ENCODE results near the gene VDAC1. TPM values are rescaled to one million over a fixed set of nuclear protein-coding genes. Genes with fewer than 3 reads are reported as not detected.

VDAC1 gene
- total RNA-seq, 1 donor from 2014 or later: 112 TPM

DNA sequence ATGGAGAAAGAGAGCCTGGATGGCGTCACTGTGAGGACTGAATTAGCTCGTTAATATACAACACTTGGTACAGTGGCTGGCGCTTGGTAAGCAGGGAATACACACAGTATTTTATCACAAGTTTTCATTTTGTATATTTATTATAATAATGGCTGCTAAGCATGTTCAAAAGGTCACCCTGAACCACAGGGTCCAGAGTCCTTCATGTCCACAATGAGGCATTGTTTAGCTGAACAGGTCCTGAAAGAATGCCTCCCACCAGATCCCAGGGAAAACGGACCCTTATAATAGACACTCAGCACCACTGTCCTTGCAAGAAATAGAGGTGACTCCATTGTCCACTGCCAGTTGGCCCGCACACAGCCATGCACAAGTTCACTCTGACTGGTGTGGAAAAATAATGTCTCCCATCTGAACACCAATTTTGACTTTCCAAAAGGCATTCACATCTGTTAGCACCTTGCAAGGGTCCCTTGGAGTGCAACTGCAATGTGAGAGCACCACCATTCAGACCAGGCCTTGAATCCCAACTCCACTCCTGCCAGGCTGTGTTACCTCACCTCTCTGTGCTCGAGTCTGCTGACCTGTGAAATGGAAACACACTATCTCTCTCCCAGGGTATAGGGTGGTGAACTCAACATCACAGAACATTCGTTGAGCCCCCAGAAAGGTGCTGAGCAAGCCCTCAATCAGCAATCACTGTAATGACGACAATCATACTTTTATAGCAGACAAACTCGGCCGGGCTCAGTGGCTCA, 3.9 kb downstream of the VDAC1 start:
- intact Hi-C loops (cut with DNase I): no loop called here
- no peak overlapping the region for H3K4me3 ChIP-seq
- ATAC-seq (no peak), DNase-seq (no peak)
- TF ChIP-seq, protein P1, sequence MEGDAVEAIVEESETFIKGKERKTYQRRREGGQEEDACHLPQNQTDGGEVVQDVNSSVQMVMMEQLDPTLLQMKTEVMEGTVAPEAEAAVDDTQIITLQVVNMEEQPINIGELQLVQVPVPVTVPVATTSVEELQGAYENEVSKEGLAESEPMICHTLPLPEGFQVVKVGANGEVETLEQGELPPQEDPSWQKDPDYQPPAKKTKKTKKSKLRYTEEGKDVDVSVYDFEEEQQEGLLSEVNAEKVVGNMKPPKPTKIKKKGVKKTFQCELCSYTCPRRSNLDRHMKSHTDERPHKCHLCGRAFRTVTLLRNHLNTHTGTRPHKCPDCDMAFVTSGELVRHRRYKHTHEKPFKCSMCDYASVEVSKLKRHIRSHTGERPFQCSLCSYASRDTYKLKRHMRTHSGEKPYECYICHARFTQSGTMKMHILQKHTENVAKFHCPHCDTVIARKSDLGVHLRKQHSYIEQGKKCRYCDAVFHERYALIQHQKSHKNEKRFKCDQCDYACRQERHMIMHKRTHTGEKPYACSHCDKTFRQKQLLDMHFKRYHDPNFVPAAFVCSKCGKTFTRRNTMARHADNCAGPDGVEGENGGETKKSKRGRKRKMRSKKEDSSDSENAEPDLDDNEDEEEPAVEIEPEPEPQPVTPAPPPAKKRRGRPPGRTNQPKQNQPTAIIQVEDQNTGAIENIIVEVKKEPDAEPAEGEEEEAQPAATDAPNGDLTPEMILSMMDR (IDR thresholded peaks at IDR 0.05): no peak
- no peak overlapping the region for H3K27ac ChIP-seq
- H3K9me3 ChIP-seq: no peaks in the 10 kb centered on the region
- peaks cover 40% of the 10 kb centered on the region for H3K4me1 ChIP-seq
- no peaks in the 10 kb centered on the region for H3K36me3 ChIP-seq
- H3K27me3 ChIP-seq: no peaks in the 10 kb centered on the region

DNA sequence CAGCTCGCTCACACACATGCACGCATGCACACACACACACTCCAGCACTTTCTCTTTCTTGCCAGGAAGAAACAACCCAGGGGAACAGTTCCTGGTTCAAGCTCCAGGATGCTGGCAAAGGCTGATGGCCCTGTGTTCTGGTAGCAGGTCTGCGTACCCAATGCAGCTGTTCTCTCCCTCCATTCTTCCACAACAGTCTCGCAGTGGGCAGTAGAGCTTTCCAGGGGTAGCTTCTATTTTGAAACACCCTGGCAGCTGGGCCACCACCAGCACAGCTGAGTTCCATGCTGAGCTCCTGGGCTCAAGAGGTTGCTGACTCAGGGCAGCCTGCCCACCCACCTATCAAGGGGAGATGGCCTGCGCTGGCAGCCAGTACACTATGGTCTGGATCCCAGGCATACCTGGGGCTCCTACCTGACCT, 4.7 kb downstream of the VDAC1 start:
- H3K27me3 ChIP-seq: no peaks in the 10 kb centered on the region
- intact Hi-C loops (cut with DNase I): no loop called here
- DNase-seq (no peak), ATAC-seq (no peak)
- TF ChIP-seq, protein P1 (IDR thresholded peaks at IDR 0.05): no peak
- no peaks in the 10 kb centered on the region for H3K9me3 ChIP-seq
- no peak overlapping the region for H3K27ac ChIP-seq
- H3K4me1 ChIP-seq: peaks cover 40% of the 10 kb centered on the region
- H3K36me3 ChIP-seq: no peaks in the 10 kb centered on the region
- no peak overlapping the region for H3K4me3 ChIP-seq

DNA sequence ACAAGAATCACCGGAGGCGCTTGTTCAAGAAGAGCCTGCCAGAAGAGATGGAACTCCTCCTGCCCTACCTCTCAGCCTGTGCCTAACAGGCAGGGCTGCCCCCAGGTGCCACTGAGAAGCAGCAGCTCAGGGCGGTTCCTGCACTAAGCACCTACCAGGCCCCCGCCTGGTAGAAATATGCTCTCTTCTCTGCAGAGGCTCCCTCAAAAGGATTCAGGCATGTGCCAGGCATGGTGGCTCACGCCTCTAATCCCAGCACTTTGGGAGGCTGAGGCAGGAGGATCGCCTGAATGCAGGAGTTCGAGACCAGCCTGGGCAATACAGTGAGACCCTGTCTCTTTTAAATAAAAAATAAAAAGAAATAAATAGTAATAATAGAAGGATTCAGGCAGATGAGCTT, 6.0 kb downstream of the VDAC1 start:
- Histone ChIP-seq H3K9me3 (no peaks in the 10 kb centered on the region), H3K36me3 (no peaks in the 10 kb centered on the region), H3K4me1 (peaks cover 52% of the 10 kb centered on the region), H3K27ac (no peak overlapping the region), H3K27me3 (no peaks in the 10 kb centered on the region), H3K4me3 (no peak overlapping the region)
- TF ChIP-seq, protein P1 (IDR thresholded peaks at IDR 0.05): no peak
- DNase-seq (no peak), ATAC-seq (no peak)
- intact Hi-C loops (cut with DNase I): no loop called here

DNA sequence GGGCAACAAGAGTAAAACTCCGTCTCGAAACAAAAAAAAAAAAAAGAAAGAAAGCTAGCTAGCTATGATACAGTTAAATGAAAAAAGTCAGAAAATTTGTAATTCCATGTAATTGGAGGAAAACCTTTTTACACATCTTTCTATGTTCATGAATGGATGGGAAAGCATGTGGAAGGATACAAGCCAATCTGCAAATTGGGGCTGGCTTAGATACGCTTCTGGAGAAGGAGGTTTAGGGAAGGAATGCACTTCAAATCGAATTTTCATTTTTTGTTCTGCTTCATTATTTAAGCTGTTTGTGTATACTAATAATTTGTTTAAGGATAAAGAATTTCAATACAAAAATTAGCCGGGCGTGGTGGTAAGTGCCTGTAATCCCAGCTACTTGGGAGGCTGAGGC, 6.7 kb downstream of the VDAC1 start:
- H3K27me3 ChIP-seq: no peaks in the 10 kb centered on the region
- H3K36me3 ChIP-seq: no peaks in the 10 kb centered on the region
- no peaks in the 10 kb centered on the region for H3K9me3 ChIP-seq
- ATAC-seq: no peak
- no peak overlapping the region for H3K4me3 ChIP-seq
- H3K27ac ChIP-seq: no peak overlapping the region
- intact Hi-C loops (cut with DNase I): no loop called here
- no peak for DNase-seq
- peaks cover 54% of the 10 kb centered on the region for H3K4me1 ChIP-seq
- TF ChIP-seq, protein P1 (IDR thresholded peaks at IDR 0.05): no peak

DNA sequence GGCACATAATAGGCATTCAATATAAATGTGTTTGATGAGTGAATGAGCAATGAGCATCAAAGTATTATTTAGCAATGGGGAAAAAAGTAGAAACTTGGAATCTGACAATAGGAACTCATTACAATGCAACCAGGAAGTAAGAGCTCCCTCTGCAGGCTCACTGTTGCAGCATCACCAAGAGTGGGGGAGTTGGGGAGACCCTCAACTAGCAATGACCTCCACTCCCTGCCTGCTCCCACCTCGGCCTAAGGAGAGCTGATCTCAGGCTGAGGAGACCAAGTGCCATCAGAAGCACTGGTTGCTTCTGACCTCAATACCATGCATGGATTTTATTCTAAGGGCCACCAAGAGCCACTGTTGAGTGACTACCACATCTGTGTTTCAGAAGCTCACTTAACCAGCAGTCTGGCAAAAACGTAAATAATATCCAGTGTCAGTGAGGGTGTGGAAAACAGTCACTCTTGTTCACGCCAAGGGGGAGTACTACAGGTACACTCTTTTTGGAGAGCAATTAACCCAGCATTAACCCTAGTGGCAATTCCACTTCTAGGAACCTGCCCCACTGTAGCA, 8.0 kb downstream of the VDAC1 start:
- intact Hi-C loops (cut with DNase I): no loop called here
- Histone ChIP-seq H3K4me1 (peaks cover 51% of the 10 kb centered on the region), H3K36me3 (peaks cover 4% of the 10 kb centered on the region), H3K4me3 (no peak overlapping the region), H3K27ac (no peak overlapping the region), H3K9me3 (no peaks in the 10 kb centered on the region), H3K27me3 (no peaks in the 10 kb centered on the region)
- TF ChIP-seq, protein P1 (IDR thresholded peaks at IDR 0.05): peak; percentile 32
- DNase-seq (no peak), ATAC-seq (no peak)
